Putamen (tissue), 1 donor: ENCODE data around the gene TPPP.
A peak's percentile ranks its signal among the peaks of the same experiment; 100 is the strongest.
"Not testable (repeated sequence)": the region's sequence is repeated elsewhere in the genome, so short reads cannot be mapped to it uniquely, and the experiment has no call there.

Experiments used
- DNase-seq: peaks from one replicate; pipeline ENCODE4 v3.0.0-alpha.2; 2016; ENCODE audit warnings: low spot score

The TPPP gene

GRCh38 chr5:693271-694041, at the start of gene TPPP:
Gene TPPP (minus strand): TSS chr5:693352. CDS start chr5:678060, 15,292 bp downstream.
- DNase-seq: peak; percentile 95

GRCh38 chr5:742276-742675, 49.1 kb upstream of the TPPP start:
- not testable (repeated sequence) for DNase-seq

- DNase-seq: not testable (repeated sequence)
These were observed 41.0 kb upstream of the TPPP start for GRCh38 chr5:734145-734544.

- DNase-seq: not testable (repeated sequence)
These were observed 39.8 kb upstream of the TPPP start for GRCh38 chr5:732754-733454.

GRCh38 chr5:729225-729624, 36.1 kb upstream of the TPPP start:
- DNase-seq: not testable (repeated sequence)

- DNase-seq: not testable (repeated sequence)
These were observed 33.9 kb upstream of the TPPP start for GRCh38 chr5:727087-727486.

GRCh38 chr5:723865-724264, 30.7 kb upstream of the TPPP start:
- DNase-seq: not testable (repeated sequence)

GRCh38 chr5:723309-723708, 30.2 kb upstream of the TPPP start:
- not testable (repeated sequence) for DNase-seq

- DNase-seq: not testable (repeated sequence)
These were observed 26.2 kb upstream of the TPPP start for GRCh38 chr5:719379-719778.

GRCh38 chr5:717143-717542, 24.0 kb upstream of the TPPP start:
- DNase-seq: peak; percentile 20

- DNase-seq: peak; percentile 67
These were observed 23.6 kb upstream of the TPPP start for GRCh38 chr5:716740-717139.

GRCh38 chr5:715636-716035, 22.5 kb upstream of the TPPP start:
- not testable (repeated sequence) for DNase-seq

GRCh38 chr5:714215-715118, 21.3 kb upstream of the TPPP start:
- DNase-seq: not testable (repeated sequence)

- DNase-seq: not testable (repeated sequence)
These were observed 20.5 kb upstream of the TPPP start for GRCh38 chr5:713686-714085.

- not testable (repeated sequence) for DNase-seq
These were observed 15.8 kb upstream of the TPPP start for GRCh38 chr5:708848-709517.

- not testable (repeated sequence) for DNase-seq
These were observed 15.2 kb upstream of the TPPP start for GRCh38 chr5:708374-708773.

GRCh38 chr5:706127-706526, 13.0 kb upstream of the TPPP start:
- not testable (repeated sequence) for DNase-seq

GRCh38 chr5:696753-697702, 3.9 kb upstream of the TPPP start:
- DNase-seq: not testable (repeated sequence)

GRCh38 chr5:696191-696590, 3.0 kb upstream of the TPPP start:
- not testable (repeated sequence) for DNase-seq

GRCh38 chr5:695475-695874, 2.3 kb upstream of the TPPP start:
- DNase-seq: not testable (repeated sequence)
